Activated T-cell treated with anti-CD3 and anti-CD28 coated beads, Interleukin-2, amount 50 U/mL, for 72 hours (primary cell): Measurements from ENCODE around the gene ERN1. TPM values are rescaled to one million over a fixed set of nuclear protein-coding genes. Genes with fewer than 3 reads are reported as not detected.
A peak's percentile ranks its signal among the peaks of the same experiment; 100 is the strongest.

Experiments
- ATAC-seq, 2 donors: fragments of 150-1000 bp; cut with Tn5 transposase; replicated peaks in 1 of 2; 2 replicates each; pipeline ENCODE4 v1.10.0; 2021; ENCODE audit warnings: moderate library complexity in 2 of 2, mild to moderate bottlenecking in 1 of 2
- DNase-seq, 2 donors: peaks; one replicate each; pipeline ENCODE4 v3.0.0; 2021 to 2022; ENCODE audit warnings: mixed read lengths in 1 of 2
- H3K27ac Mint-ChIP-seq: one replicate; pipeline ENCODE4 v1.8.0; 2022; ENCODE audit warnings: mild to moderate bottlenecking, moderate library complexity, mixed read lengths
- H3K27me3 Mint-ChIP-seq: one replicate; pipeline ENCODE4 v1.8.0; 2022; ENCODE audit warnings: low read depth, mixed read lengths
- H3K36me3 Mint-ChIP-seq, 2 donors: one replicate each; pipeline ENCODE4 v1.8.0; 2022; ENCODE audit warnings: mixed read lengths in 2 of 2, mild to moderate bottlenecking in 1 of 2; ENCODE audit not compliant: insufficient read depth in 2 of 2
- H3K4me1 Mint-ChIP-seq: one replicate; pipeline ENCODE4 v1.8.0; 2022; ENCODE audit warnings: low read depth, mixed read lengths
- H3K4me3 Mint-ChIP-seq, 2 donors: one replicate each; pipeline ENCODE4 v1.8.0; 2022; ENCODE audit warnings: mild to moderate bottlenecking in 2 of 2, mixed read lengths in 2 of 2, moderate library complexity in 2 of 2
- H3K9me3 Mint-ChIP-seq, 2 donors: one replicate each; pipeline ENCODE4 v1.8.0; 2022; ENCODE audit warnings: mixed read lengths in 2 of 2
- total RNA-seq, 2 donors: library from RNA; stranded (reverse); gene quantifications; one replicate each; pipeline ENCODE4 v1.2.3, GENCODE V29; 2022

ERN1 gene
- total RNA-seq, 2 donors from 2014 or later: 58.1 to 98.3 TPM

- Mint-ChIP-seq H3K27me3 (no peaks in the 10 kb centered on the region), H3K4me1 (peaks cover 52% of the 10 kb centered on the region), H3K27ac (peak overlapping the region; percentile 90), H3K9me3 (no peaks in the 10 kb centered on the region), H3K4me3 (peak overlapping the region in 1 of 2 donors; percentile 10), H3K36me3 (peaks cover 15 to 20% of the 10 kb centered on the region in 2 donors)
- ATAC-seq (no peak), DNase-seq (no peak)
Measured at GRCh38 chr17:64077379-64077778, 52.6 kb downstream of the ERN1 start.

DNA sequence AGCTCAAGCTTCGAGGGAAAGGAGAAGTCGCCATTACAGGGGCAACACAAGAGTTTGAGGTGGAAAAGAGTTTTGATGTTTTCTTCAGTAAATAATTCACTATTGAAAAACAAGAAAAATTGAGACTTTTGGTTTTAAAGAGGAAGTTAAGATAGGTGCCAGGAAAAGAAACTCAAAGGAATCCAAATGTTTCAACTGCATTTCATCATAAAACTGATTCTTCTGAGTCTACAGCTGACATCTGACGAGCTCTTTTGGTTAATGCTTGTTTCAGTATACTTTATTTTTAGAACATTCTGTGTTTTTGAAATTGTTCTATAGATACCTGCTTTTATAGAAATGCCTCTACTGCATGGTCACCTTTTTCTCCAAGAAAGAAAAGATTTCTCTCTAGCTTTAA lies 54.0 kb downstream of the ERN1 start:
- Mint-ChIP-seq H3K36me3 (peaks cover 15 to 27% of the 10 kb centered on the region in 2 donors), H3K4me1 (peaks cover 52% of the 10 kb centered on the region), H3K27me3 (no peaks in the 10 kb centered on the region), H3K4me3 (peak overlapping the region; percentile 34 to 35), H3K27ac (peak overlapping the region; percentile 90), H3K9me3 (no peaks in the 10 kb centered on the region)
- DNase-seq (no peak), ATAC-seq (peak; percentile 60 to 63)

DNA sequence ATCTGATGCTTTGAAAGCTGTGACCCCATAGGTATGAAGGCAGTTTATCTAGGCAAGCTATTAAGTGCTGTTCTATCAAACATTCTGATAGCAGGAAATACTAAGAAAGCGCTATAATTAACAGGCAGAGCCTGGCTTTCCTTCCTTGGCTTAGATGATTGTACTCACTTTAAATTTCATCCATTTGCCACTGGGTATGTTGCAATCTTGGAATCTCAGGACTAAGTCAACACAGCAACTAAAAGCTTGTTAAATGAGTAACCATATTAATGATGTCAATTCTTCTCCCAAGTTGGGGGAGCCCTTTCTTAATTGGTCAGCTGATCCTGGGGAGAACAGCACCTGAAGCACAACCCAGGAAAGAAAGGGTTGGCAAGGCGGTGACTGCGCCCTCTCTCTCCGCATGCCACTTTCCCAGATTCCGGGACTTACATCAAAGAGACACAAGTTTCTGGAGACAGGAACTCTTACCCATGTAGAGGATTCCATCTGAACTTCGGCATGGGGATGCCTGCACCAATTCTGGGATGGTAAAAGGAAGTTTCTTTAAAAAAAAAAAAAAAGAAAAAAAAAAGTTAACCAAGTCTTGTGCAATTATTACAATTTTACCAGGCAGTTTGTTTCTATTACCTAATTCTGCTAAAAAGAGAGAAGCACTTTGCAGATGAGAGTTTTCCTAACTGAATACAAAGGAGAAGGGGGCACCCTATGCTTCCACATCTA lies 55.1 kb downstream of the ERN1 start:
- ATAC-seq: no peak
- Mint-ChIP-seq H3K27ac (no peak overlapping the region), H3K36me3 (peaks cover 19 to 32% of the 10 kb centered on the region in 2 donors)

GRCh38 chr17:64073771-64074703 lies 55.9 kb downstream of the ERN1 start:
- Mint-ChIP-seq H3K9me3 (peaks cover 3 to 8% of the 10 kb centered on the region in 2 donors), H3K36me3 (peaks cover 24 to 38% of the 10 kb centered on the region in 2 donors), H3K27me3 (no peaks in the 10 kb centered on the region), H3K4me1 (peaks cover 33% of the 10 kb centered on the region), H3K27ac (peak overlapping the region; percentile 38), H3K4me3 (no peak overlapping the region)
- no peak for DNase-seq
- ATAC-seq: no peak

More for the DNA sequence above, 55.1 kb downstream of the ERN1 start:
- H3K27me3 Mint-ChIP-seq: no peaks in the 10 kb centered on the region
- no peak overlapping the region for H3K4me3 Mint-ChIP-seq
- H3K9me3 Mint-ChIP-seq: peaks cover 3 to 7% of the 10 kb centered on the region in 2 donors
- no peak for DNase-seq
- peaks cover 41% of the 10 kb centered on the region for H3K4me1 Mint-ChIP-seq

- H3K4me1 Mint-ChIP-seq: peaks cover 30% of the 10 kb centered on the region
- ATAC-seq (no peak), DNase-seq (no peak)
- no peaks in the 10 kb centered on the region for H3K27me3 Mint-ChIP-seq
- H3K36me3 Mint-ChIP-seq: peaks cover 35 to 55% of the 10 kb centered on the region in 2 donors
- H3K4me3 Mint-ChIP-seq: no peak overlapping the region
- H3K27ac Mint-ChIP-seq: no peak overlapping the region
- H3K9me3 Mint-ChIP-seq: peaks cover 8 to 10% of the 10 kb centered on the region in 2 donors
Measured at GRCh38 chr17:64071111-64071510, 58.8 kb downstream of the ERN1 start.

DNA sequence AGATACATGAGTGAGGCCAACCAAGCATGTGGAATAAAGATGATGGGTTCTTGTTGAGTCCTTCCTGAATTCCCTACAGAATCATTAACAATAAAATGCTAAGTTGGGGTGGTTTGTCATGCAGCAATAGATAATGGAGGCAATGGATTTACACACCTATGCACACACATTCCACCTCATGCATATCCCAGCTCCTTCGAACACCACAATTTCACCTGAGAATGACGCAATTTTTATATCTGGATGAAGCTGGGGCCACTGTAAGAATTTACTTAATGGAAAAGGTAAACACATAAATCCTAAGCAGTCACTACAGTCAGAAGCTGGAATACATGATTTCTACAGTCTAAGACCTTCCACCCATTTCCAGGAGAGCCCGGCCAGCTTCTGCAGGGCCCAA lies 59.7 kb downstream of the ERN1 start:
- H3K4me3 Mint-ChIP-seq: no peak overlapping the region
- ATAC-seq: no peak
- H3K4me1 Mint-ChIP-seq: peaks cover 27% of the 10 kb centered on the region
- peak overlapping the region; percentile 2 for H3K27ac Mint-ChIP-seq
- no peak for DNase-seq
- peaks cover 8 to 10% of the 10 kb centered on the region in 2 donors for H3K9me3 Mint-ChIP-seq
- peaks cover 32 to 57% of the 10 kb centered on the region in 2 donors for H3K36me3 Mint-ChIP-seq
- H3K27me3 Mint-ChIP-seq: no peaks in the 10 kb centered on the region

DNA sequence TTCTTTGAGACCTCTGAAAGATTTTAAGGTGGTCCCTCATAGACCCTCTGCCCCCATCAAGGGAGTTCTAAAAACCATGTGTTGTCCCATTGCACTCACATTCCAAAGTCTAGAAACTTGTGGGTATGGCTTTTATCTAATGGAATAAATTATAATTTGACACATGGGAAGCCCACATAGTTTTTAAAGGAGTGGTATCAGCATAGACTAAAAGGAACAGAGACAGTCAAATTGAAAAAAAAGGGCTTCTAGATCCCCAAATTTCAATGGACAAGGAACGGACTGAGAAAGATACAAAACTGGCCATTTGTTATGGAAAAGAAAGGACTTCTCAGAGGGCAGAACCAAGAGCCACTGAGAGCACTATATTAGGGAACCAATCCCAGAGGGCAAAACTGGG lies 60.8 kb downstream of the ERN1 start:
- Mint-ChIP-seq H3K27ac (no peak overlapping the region), H3K4me1 (peaks cover 35% of the 10 kb centered on the region), H3K36me3 (peaks cover 38 to 63% of the 10 kb centered on the region in 2 donors), H3K27me3 (no peaks in the 10 kb centered on the region), H3K9me3 (peaks cover 8 to 10% of the 10 kb centered on the region in 2 donors), H3K4me3 (no peak overlapping the region)
- DNase-seq: no peak
- ATAC-seq: no peak

GRCh38 chr17:64067657-64068056 lies 62.3 kb downstream of the ERN1 start:
- Mint-ChIP-seq H3K9me3 (peaks cover 8 to 10% of the 10 kb centered on the region in 2 donors), H3K36me3 (peaks cover 39 to 66% of the 10 kb centered on the region in 2 donors), H3K27me3 (no peaks in the 10 kb centered on the region), H3K4me1 (peaks cover 50% of the 10 kb centered on the region), H3K27ac (peak overlapping the region; percentile 72), H3K4me3 (peak overlapping the region; percentile 29 to 72)
- ATAC-seq: peak; percentile 7 to 13
- no peak for DNase-seq

DNA sequence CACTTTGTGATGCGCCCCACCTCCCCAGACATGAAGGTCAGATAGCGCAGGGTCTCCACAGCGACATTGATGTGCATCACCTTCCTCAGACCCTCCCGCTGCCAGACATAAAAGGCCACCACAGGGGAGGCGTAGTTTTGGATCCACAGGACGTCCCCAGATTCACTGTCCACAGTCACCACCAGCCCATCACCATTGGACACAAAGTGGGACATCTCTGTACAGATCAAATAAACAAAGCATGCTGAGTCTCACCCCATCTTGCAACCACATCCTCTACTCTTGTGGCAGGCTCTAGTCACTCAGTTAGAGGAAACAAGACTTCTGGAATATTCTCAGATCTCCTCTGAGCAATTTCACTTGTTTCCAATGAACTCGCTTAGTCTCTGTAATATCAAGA lies 63.2 kb downstream of the ERN1 start:
- H3K9me3 Mint-ChIP-seq: peaks cover 8 to 10% of the 10 kb centered on the region in 2 donors
- peak overlapping the region; percentile 72 for H3K27ac Mint-ChIP-seq
- peaks cover 37 to 65% of the 10 kb centered on the region in 2 donors for H3K36me3 Mint-ChIP-seq
- ATAC-seq: peak; percentile 85
- DNase-seq: peak; percentile 47 to 57
- H3K4me1 Mint-ChIP-seq: peaks cover 57% of the 10 kb centered on the region
- no peaks in the 10 kb centered on the region for H3K27me3 Mint-ChIP-seq
- H3K4me3 Mint-ChIP-seq: peak overlapping the region; percentile 29 to 72

GRCh38 chr17:64065161-64065560 lies 64.8 kb downstream of the ERN1 start:
- Mint-ChIP-seq H3K4me3 (peak overlapping the region in 1 of 2 donors; percentile 73), H3K4me1 (peaks cover 73% of the 10 kb centered on the region), H3K9me3 (peaks cover 6 to 7% of the 10 kb centered on the region in 2 donors), H3K27me3 (no peaks in the 10 kb centered on the region), H3K36me3 (peaks cover 35 to 62% of the 10 kb centered on the region in 2 donors), H3K27ac (no peak overlapping the region)
- DNase-seq: no peak
- ATAC-seq: no peak

GRCh38 chr17:64064331-64064730 lies 65.6 kb downstream of the ERN1 start:
- Mint-ChIP-seq H3K4me3 (peak overlapping the region; percentile 5 to 73), H3K4me1 (peaks cover 79% of the 10 kb centered on the region), H3K27me3 (no peaks in the 10 kb centered on the region), H3K27ac (peak overlapping the region; percentile 7), H3K9me3 (peaks cover 2 to 5% of the 10 kb centered on the region in 2 donors), H3K36me3 (peaks cover 31 to 61% of the 10 kb centered on the region in 2 donors)
- no peak for DNase-seq
- ATAC-seq: no peak

GRCh38 chr17:64063766-64064224 lies 66.1 kb downstream of the ERN1 start:
- Mint-ChIP-seq H3K9me3 (peaks cover 2 to 5% of the 10 kb centered on the region in 2 donors), H3K4me1 (peaks cover 82% of the 10 kb centered on the region), H3K27ac (peak overlapping the region; percentile 83), H3K27me3 (no peaks in the 10 kb centered on the region), H3K36me3 (peaks cover 31 to 58% of the 10 kb centered on the region in 2 donors), H3K4me3 (peak overlapping the region in 1 of 2 donors; percentile 73)
- ATAC-seq (peak; percentile 26 to 33), DNase-seq (peak; percentile 66 to 69)

GRCh38 chr17:64063088-64063487 lies 66.9 kb downstream of the ERN1 start:
- Mint-ChIP-seq H3K36me3 (peaks cover 25 to 54% of the 10 kb centered on the region in 2 donors), H3K4me3 (peak overlapping the region; percentile 41 to 73), H3K4me1 (peaks cover 86% of the 10 kb centered on the region)

More at GRCh38 chr17:64063088-64063487, 66.9 kb downstream of the ERN1 start:
- no peaks in the 10 kb centered on the region for H3K9me3 Mint-ChIP-seq
- H3K27ac Mint-ChIP-seq: peak overlapping the region; percentile 83
- DNase-seq: no peak
- no peaks in the 10 kb centered on the region for H3K27me3 Mint-ChIP-seq
- peak in 1 of 2 donors; percentile 11 for ATAC-seq
